ENCODE results near the gene KHDC3L.
"Not testable (repeated sequence)": the region's sequence is repeated elsewhere in the genome, so short reads cannot be mapped to it uniquely, and the experiment has no call there.

DNA sequence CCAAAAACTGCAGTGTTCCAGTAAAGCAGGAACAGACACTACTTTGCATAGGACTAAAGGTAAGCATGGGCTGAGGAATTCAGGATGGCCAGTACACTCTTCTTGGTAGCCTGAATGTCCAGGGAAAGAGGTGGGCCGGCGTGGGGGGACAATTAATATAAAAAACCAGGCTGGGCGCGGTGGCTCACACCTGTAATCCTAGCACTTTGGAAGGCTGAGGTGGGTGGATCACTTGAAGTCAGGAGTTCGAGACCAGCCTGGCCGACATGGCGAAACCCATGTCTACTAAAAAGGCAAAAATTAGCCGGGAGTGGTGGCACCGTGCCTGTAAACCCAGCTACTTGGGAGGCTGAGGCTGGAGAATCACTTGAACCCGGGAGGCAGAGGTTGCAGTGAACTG lies 19.1 kb downstream of the KHDC3L start:
- TF ChIP-seq, protein P1, sequence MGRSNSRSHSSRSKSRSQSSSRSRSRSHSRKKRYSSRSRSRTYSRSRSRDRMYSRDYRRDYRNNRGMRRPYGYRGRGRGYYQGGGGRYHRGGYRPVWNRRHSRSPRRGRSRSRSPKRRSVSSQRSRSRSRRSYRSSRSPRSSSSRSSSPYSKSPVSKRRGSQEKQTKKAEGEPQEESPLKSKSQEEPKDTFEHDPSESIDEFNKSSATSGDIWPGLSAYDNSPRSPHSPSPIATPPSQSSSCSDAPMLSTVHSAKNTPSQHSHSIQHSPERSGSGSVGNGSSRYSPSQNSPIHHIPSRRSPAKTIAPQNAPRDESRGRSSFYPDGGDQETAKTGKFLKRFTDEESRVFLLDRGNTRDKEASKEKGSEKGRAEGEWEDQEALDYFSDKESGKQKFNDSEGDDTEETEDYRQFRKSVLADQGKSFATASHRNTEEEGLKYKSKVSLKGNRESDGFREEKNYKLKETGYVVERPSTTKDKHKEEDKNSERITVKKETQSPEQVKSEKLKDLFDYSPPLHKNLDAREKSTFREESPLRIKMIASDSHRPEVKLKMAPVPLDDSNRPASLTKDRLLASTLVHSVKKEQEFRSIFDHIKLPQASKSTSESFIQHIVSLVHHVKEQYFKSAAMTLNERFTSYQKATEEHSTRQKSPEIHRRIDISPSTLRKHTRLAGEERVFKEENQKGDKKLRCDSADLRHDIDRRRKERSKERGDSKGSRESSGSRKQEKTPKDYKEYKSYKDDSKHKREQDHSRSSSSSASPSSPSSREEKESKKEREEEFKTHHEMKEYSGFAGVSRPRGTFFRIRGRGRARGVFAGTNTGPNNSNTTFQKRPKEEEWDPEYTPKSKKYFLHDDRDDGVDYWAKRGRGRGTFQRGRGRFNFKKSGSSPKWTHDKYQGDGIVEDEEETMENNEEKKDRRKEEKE (IDR thresholded peaks at IDR 0.05) = not testable (repeated sequence)
- TF ChIP-seq YY1 (IDR thresholded peaks at IDR 0.05; ENCODE audit: low read depth, low read length); BMI1 (IDR thresholded peaks at IDR 0.05; ENCODE audit: borderline replicate concordance); CREM (IDR thresholded peaks at IDR 0.05; ENCODE audit: low read depth); ZNF274 (IDR thresholded peaks at IDR 0.05; ENCODE audit: insufficient read depth, insufficient read length); ZBED1 (IDR thresholded peaks at IDR 0.05; ENCODE audit: borderline replicate concordance); POLR2A (IDR thresholded peaks at IDR 0.05; ENCODE audit: low read depth, low read length); POU2F2 (IDR thresholded peaks at IDR 0.05; ENCODE audit: borderline replicate concordance, low read depth, low read length): not testable (repeated sequence)
- TF ChIP-seq, protein P2, sequence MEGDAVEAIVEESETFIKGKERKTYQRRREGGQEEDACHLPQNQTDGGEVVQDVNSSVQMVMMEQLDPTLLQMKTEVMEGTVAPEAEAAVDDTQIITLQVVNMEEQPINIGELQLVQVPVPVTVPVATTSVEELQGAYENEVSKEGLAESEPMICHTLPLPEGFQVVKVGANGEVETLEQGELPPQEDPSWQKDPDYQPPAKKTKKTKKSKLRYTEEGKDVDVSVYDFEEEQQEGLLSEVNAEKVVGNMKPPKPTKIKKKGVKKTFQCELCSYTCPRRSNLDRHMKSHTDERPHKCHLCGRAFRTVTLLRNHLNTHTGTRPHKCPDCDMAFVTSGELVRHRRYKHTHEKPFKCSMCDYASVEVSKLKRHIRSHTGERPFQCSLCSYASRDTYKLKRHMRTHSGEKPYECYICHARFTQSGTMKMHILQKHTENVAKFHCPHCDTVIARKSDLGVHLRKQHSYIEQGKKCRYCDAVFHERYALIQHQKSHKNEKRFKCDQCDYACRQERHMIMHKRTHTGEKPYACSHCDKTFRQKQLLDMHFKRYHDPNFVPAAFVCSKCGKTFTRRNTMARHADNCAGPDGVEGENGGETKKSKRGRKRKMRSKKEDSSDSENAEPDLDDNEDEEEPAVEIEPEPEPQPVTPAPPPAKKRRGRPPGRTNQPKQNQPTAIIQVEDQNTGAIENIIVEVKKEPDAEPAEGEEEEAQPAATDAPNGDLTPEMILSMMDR (IDR thresholded peaks at IDR 0.05 in 2 of 3, conservative IDR thresholded peaks at IDR 0.05 in 1 of 3; ENCODE audit: control insufficient read depth in 2 of 3, extremely low read depth in 1 of 3, insufficient read depth in 1 of 3, low read depth in 3 of 3, low read length in 3 of 3) = not testable (repeated sequence)

Data from GM12878 (cell line).